HepG2 (cell line): ENCODE results near the gene DAZAP1. TPM values are rescaled to one million over a fixed set of nuclear protein-coding genes. Genes with fewer than 3 reads are reported as not detected.
A peak's percentile ranks its signal among the peaks of the same experiment; 100 is the strongest.

Experiments
- CBX5 ChIP-seq: sonication (generic); formaldehyde crosslinking; IDR thresholded peaks from 2 replicates; pipeline ENCODE4 v1.4.0; 2020; ENCODE audit warnings: missing genetic modification reagents, borderline replicate concordance
- HNRNPLL ChIP-seq: fragments of 200-400 bp; formaldehyde crosslinking; IDR thresholded peaks from 2 replicates; pipeline ENCODE4 v1.6.1; 2017; ENCODE audit warnings: mild to moderate bottlenecking, low read depth, low read length; ENCODE audit not compliant: poor library complexity, severe bottlenecking
- KLF16 ChIP-seq, 2 experiments: sonication (generic) in 1 of 2; formaldehyde crosslinking in 1 of 2; IDR thresholded peaks; 2 replicates each; pipeline versions ENCODE4 v1.6.1 to v1.8.0; 2016 to 2023; ENCODE audit warnings: missing genetic modification reagents in 2 of 2, missing compliant biosample characterization in 1 of 2
- MEF2D ChIP-seq: sonication (generic); formaldehyde crosslinking; IDR thresholded peaks from 2 replicates; pipeline ENCODE4 v1.5.1; 2020; ENCODE audit warnings: mild to moderate bottlenecking, missing genetic modification reagents
- MTF1 ChIP-seq: sonication (generic); formaldehyde crosslinking; IDR thresholded peaks from 2 replicates; pipeline ENCODE4 v1.5.0; 2020; ENCODE audit warnings: missing genetic modification reagents
- SP4 ChIP-seq: sonication (generic); formaldehyde crosslinking; IDR thresholded peaks from 2 replicates; pipeline ENCODE4 v1.8.1; 2023; ENCODE audit warnings: mild to moderate bottlenecking, missing genetic modification reagents
- TP53 ChIP-seq: sonication (generic); formaldehyde crosslinking; conservative IDR thresholded peaks from 2 replicates; pipeline ENCODE4 v1.4.0; 2020; ENCODE audit warnings: missing genetic modification reagents
- XRCC5 ChIP-seq: fragments of 200-400 bp; formaldehyde crosslinking; optimal IDR thresholded peaks from 2 replicates; pipeline ENCODE3; 2017; ENCODE audit warnings: mild to moderate bottlenecking, low read length
- ZNF3 ChIP-seq: IDR thresholded peaks from 2 replicates; pipeline ENCODE4 v1.7.0; 2017; ENCODE audit warnings: inconsistent platforms
- ZNF30 ChIP-seq: sonication (generic); formaldehyde crosslinking; IDR thresholded peaks from 2 replicates; pipeline ENCODE4 v1.5.0; 2020; ENCODE audit warnings: mild to moderate bottlenecking, missing genetic modification reagents
- ZNF720 ChIP-seq: sonication (generic); formaldehyde crosslinking; IDR thresholded peaks from 2 replicates; pipeline ENCODE4 v1.4.0; 2020; ENCODE audit warnings: missing genetic modification reagents
- ZNF761 ChIP-seq: sonication (generic); formaldehyde crosslinking; conservative IDR thresholded peaks from 2 replicates; pipeline ENCODE4 v1.4.0; 2020; ENCODE audit warnings: mild to moderate bottlenecking, missing genetic modification reagents
- ZSCAN12 ChIP-seq: sonication (generic); formaldehyde crosslinking; IDR thresholded peaks from 2 replicates; pipeline ENCODE4 v1.9.0; 2021; ENCODE audit warnings: mild to moderate bottlenecking, missing genetic modification reagents
- polyA plus RNA-seq, 8 experiments: library from polyadenylated mRNA; depleted of rRNA in 3 of 8; stranded (reverse) in 7 of 8; unstranded in 1 of 8; fragments of >200 nt; fragmentation: Illumina TruSeq in 4 of 8; extraction: Trizol in 4 of 8; gene quantifications; 2 replicates each; pipeline versions ENCODE4 v1.2.1 to v1.2.3, GENCODE V29; 2011 to 2016; ENCODE audit warnings: low read depth in 4 of 8, missing spikeins in 1 of 8, mixed read lengths in 1 of 8; ENCODE audit not compliant: insufficient read depth in 1 of 8
- total RNA-seq, 5 experiments: library from RNA; depleted of rRNA; stranded (reverse); fragments of >200 nt; fragmentation: Illumina TruSeq; extraction: Trizol; gene quantifications; 2 replicates each; pipeline ENCODE4 v1.2.3, GENCODE V29; 2016; ENCODE audit warnings: low read depth in 1 of 5
- TF ChIP-seq, protein P1 (sequence below): sonication (generic); formaldehyde crosslinking; IDR thresholded peaks from 2 replicates; pipeline ENCODE4 v1.9.0; 2021; ENCODE audit warnings: missing genetic modification reagents, borderline replicate concordance
- TF ChIP-seq, protein P2 (sequence below): sonication (generic); formaldehyde crosslinking; IDR thresholded peaks from 2 replicates; pipeline ENCODE4 v1.4.0; 2020; ENCODE audit warnings: missing genetic modification reagents, borderline replicate concordance
- TF ChIP-seq, protein P3 (sequence below): sonication (generic); IDR thresholded peaks from 2 replicates; pipeline ENCODE4 v1.6.1; 2016; ENCODE audit warnings: low read depth, borderline replicate concordance
- TF ChIP-seq, protein P4 (sequence below): IDR thresholded peaks from 2 replicates; pipeline ENCODE4 v1.6.1; 2016; ENCODE audit warnings: low read depth, missing genetic modification reagents, missing compliant biosample characterization

The DAZAP1 gene
- total and polyA plus RNA-seq, 2 of the 13 experiments (the other 11 are each of a cell fraction or from before 2014, with no cell fraction given), result 63.3 to 79.2 TPM

DNA sequence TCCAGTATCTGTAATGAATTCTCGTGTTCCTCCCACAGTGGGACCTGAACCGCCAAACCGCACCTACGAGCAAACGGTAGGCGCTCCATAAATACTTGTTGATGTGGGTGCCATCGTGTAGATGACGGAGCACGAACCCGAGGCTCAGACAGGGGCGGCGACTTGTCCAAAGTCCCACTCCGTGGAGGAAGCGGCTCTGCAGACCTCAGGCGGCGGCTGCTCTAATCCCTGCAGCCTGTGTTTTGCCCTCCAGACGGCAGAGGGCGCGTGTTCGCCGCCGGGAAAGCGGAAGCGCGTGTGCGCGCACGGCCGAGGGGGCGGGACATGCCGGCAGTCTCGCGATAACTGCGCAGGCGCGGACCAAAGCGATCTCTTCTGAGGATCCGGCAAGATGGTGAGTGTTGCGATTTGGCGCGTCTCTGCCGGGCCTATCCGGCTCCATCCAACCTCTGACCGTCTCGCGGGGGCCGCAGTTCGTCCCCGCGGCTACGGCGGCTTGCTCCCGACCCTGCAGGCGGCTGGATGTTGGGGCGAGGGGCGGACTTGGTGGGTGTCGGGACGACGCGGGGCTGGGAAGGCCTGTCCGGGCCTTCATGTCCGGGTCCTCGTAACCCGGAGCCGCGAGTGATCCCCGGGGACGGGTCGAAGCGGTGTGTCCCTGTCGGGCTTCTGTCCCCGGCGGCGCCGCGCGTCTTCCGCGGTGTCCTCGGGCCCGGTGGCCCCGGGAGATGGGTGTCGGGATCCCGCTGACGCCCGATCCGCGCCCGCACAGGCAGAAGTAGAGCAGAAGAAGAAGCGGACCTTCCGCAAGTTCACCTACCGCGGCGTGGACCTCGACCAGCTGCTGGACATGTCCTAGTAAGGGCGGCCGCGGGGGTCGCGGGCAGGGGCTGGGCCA, 30.9 kb downstream of the DAZAP1 start, which contains the start of gene RPS15 (continued):
- peak; percentile 98; the same call in 1 of the 2 replicates for TF ChIP-seq CBX5
- 0 out of 2 replicates have a peak, but pooled peaks have one; percentile 18 for TF ChIP-seq ZNF30
- peak; percentile 91; the same call in 1 of the 2 replicates for TF ChIP-seq TP53 (CRISPR knock-in tag)
- TF ChIP-seq ZSCAN12 (CRISPR knock-in tag), result peak; percentile 91
- peak; percentile 97 for TF ChIP-seq SP4 (CRISPR knock-in tag)
- TF ChIP-seq, protein P1, sequence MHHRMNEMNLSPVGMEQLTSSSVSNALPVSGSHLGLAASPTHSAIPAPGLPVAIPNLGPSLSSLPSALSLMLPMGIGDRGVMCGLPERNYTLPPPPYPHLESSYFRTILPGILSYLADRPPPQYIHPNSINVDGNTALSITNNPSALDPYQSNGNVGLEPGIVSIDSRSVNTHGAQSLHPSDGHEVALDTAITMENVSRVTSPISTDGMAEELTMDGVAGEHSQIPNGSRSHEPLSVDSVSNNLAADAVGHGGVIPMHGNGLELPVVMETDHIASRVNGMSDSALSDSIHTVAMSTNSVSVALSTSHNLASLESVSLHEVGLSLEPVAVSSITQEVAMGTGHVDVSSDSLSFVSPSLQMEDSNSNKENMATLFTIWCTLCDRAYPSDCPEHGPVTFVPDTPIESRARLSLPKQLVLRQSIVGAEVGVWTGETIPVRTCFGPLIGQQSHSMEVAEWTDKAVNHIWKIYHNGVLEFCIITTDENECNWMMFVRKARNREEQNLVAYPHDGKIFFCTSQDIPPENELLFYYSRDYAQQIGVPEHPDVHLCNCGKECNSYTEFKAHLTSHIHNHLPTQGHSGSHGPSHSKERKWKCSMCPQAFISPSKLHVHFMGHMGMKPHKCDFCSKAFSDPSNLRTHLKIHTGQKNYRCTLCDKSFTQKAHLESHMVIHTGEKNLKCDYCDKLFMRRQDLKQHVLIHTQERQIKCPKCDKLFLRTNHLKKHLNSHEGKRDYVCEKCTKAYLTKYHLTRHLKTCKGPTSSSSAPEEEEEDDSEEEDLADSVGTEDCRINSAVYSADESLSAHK (CRISPR knock-in tag), result no peak; the same call in 1 of the 2 replicates
- TF ChIP-seq, protein P2, sequence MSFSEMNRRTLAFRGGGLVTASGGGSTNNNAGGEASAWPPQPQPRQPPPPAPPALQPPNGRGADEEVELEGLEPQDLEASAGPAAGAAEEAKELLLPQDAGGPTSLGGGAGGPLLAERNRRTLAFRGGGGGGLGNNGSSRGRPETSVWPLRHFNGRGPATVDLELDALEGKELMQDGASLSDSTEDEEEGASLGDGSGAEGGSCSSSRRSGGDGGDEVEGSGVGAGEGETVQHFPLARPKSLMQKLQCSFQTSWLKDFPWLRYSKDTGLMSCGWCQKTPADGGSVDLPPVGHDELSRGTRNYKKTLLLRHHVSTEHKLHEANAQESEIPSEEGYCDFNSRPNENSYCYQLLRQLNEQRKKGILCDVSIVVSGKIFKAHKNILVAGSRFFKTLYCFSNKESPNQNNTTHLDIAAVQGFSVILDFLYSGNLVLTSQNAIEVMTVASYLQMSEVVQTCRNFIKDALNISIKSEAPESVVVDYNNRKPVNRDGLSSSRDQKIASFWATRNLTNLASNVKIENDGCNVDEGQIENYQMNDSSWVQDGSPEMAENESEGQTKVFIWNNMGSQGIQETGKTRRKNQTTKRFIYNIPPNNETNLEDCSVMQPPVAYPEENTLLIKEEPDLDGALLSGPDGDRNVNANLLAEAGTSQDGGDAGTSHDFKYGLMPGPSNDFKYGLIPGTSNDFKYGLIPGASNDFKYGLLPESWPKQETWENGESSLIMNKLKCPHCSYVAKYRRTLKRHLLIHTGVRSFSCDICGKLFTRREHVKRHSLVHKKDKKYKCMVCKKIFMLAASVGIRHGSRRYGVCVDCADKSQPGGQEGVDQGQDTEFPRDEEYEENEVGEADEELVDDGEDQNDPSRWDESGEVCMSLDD (CRISPR knock-in tag), result peak; percentile 92; the same call in 1 of the 2 replicates
- peak; percentile 74 to 95; a peak in 2 of 4 replicates for TF ChIP-seq KLF16 (CRISPR knock-in tag; IDR thresholded peaks at IDR 0.05)
- TF ChIP-seq ZNF720 (CRISPR knock-in tag), result no peak
- TF ChIP-seq, protein P3, sequence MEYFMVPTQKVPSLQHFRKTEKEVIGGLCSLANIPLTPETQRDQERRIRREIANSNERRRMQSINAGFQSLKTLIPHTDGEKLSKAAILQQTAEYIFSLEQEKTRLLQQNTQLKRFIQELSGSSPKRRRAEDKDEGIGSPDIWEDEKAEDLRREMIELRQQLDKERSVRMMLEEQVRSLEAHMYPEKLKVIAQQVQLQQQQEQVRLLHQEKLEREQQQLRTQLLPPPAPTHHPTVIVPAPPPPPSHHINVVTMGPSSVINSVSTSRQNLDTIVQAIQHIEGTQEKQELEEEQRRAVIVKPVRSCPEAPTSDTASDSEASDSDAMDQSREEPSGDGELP, result peak; percentile 55; the same call in 1 of the 2 replicates
- TF ChIP-seq HNRNPLL, result peak; percentile 80
- TF ChIP-seq MEF2D (CRISPR knock-in tag), result peak; percentile 93
- peak; percentile 91 for TF ChIP-seq MTF1
- TF ChIP-seq, protein P4, sequence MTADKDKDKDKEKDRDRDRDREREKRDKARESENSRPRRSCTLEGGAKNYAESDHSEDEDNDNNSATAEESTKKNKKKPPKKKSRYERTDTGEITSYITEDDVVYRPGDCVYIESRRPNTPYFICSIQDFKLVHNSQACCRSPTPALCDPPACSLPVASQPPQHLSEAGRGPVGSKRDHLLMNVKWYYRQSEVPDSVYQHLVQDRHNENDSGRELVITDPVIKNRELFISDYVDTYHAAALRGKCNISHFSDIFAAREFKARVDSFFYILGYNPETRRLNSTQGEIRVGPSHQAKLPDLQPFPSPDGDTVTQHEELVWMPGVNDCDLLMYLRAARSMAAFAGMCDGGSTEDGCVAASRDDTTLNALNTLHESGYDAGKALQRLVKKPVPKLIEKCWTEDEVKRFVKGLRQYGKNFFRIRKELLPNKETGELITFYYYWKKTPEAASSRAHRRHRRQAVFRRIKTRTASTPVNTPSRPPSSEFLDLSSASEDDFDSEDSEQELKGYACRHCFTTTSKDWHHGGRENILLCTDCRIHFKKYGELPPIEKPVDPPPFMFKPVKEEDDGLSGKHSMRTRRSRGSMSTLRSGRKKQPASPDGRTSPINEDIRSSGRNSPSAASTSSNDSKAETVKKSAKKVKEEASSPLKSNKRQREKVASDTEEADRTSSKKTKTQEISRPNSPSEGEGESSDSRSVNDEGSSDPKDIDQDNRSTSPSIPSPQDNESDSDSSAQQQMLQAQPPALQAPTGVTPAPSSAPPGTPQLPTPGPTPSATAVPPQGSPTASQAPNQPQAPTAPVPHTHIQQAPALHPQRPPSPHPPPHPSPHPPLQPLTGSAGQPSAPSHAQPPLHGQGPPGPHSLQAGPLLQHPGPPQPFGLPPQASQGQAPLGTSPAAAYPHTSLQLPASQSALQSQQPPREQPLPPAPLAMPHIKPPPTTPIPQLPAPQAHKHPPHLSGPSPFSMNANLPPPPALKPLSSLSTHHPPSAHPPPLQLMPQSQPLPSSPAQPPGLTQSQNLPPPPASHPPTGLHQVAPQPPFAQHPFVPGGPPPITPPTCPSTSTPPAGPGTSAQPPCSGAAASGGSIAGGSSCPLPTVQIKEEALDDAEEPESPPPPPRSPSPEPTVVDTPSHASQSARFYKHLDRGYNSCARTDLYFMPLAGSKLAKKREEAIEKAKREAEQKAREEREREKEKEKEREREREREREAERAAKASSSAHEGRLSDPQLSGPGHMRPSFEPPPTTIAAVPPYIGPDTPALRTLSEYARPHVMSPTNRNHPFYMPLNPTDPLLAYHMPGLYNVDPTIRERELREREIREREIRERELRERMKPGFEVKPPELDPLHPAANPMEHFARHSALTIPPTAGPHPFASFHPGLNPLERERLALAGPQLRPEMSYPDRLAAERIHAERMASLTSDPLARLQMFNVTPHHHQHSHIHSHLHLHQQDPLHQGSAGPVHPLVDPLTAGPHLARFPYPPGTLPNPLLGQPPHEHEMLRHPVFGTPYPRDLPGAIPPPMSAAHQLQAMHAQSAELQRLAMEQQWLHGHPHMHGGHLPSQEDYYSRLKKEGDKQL, result peak; percentile 35; the same call in 1 of the 2 replicates
- TF ChIP-seq ZNF761 (CRISPR knock-in tag), result peak; percentile 71; the same call in 1 of the 2 replicates
- TF ChIP-seq ZNF3, result no peak
- peak; percentile 99 for TF ChIP-seq XRCC5
